ENCODE data around the gene TTC7B.

DNA sequence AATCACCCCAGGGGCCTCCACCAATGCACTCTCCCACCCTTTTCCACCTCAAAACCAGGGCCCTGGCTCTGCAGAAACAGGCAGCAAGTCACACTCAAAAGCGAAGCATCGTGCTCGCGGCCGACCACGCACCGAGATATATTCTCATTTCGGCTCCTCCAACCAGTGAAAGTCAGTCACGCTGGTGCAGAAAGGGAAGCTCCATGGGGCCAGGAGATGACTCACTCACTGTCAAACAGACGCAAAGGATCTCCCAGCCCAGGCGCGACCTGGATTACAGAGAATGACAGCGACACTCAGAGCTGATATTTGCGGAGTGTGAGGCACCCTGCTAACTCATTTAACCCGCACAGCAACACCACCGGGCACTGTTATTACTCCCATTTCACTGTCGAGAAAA lies 245.8 kb downstream of the TTC7B start:
- TF ChIP-seq, protein P1, sequence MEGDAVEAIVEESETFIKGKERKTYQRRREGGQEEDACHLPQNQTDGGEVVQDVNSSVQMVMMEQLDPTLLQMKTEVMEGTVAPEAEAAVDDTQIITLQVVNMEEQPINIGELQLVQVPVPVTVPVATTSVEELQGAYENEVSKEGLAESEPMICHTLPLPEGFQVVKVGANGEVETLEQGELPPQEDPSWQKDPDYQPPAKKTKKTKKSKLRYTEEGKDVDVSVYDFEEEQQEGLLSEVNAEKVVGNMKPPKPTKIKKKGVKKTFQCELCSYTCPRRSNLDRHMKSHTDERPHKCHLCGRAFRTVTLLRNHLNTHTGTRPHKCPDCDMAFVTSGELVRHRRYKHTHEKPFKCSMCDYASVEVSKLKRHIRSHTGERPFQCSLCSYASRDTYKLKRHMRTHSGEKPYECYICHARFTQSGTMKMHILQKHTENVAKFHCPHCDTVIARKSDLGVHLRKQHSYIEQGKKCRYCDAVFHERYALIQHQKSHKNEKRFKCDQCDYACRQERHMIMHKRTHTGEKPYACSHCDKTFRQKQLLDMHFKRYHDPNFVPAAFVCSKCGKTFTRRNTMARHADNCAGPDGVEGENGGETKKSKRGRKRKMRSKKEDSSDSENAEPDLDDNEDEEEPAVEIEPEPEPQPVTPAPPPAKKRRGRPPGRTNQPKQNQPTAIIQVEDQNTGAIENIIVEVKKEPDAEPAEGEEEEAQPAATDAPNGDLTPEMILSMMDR (IDR thresholded peaks at IDR 0.05; ENCODE audit: low read depth, low read length) = no peak
- TF ChIP-seq, protein P2, sequence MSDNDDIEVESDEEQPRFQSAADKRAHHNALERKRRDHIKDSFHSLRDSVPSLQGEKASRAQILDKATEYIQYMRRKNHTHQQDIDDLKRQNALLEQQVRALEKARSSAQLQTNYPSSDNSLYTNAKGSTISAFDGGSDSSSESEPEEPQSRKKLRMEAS (IDR thresholded peaks at IDR 0.05; ENCODE audit: low read depth, low read length) = no peak
- no peak for TF ChIP-seq POLR2A (IDR thresholded peaks at IDR 0.05; ENCODE audit: extremely low read depth, insufficient read length)
- no peak for TF ChIP-seq MYC (IDR thresholded peaks at IDR 0.05; ENCODE audit: low read depth, low read length)

Measured in NB4 (cell line).